Measurements from ENCODE around the gene ARL14EP. TPM values are rescaled to one million over a fixed set of nuclear protein-coding genes. Genes with fewer than 3 reads are reported as not detected.

Gene ARL14EP
- total RNA-seq, 2 donors from 2014 or later: 22.2 to 25.3 TPM

DNA sequence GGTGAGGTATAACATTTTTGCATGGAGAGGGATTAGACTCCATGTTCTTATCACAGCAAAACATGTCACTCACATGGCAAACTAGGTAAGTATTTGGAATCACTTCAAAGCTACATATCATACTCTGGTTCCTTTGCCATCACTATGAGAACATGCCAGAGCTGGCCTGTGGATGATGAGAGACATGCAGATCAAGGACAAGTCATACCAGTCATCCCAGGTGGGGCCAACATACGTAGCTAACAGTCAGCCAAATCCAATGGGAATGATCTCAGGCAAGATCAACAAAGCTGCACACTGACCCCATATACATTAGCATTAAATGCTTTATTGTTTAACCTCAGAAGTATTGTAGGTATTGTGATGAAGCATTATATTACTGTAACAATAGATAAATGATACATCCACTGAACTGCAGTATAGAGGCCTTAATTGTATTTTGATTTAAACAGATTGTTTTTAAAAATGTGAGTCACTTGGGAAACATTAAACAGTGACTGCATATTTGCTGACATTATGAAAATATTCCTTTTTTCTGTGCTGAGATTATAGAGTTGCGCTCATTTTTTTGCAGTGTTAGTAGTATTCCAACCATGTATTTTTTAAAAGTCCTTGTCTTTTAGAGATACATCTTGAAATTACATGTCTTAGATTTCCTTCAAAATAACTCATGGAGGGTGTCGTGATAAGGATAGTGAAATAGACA lies 37.3 kb upstream of the ARL14EP start:
- WGBS, 2 experiments (ENCODE audit: insufficient coverage in 1 of 2, insufficient read length in 1 of 2): 90% methylated on average over 2 of the region's 3 CpGs; no CpG with 5 or more reads in 1 of the 2 experiments
- DNase-seq: no peak
- Histone ChIP-seq H3K4me3 (ENCODE audit: low read length) (no peak overlapping the region), H3K4me1 (ENCODE audit: control insufficient read depth, insufficient read depth, low read length) (no peaks in the 10 kb centered on the region), H3K9ac (ENCODE audit: extremely low read depth, low read length, poor library complexity, severe bottlenecking) (no peak overlapping the region), H3K9me3 (ENCODE audit: control insufficient read depth, low read length) (no peaks in the 10 kb centered on the region), H3K27ac (ENCODE audit: low read depth, low read length) (no peak overlapping the region), H3K36me3 (ENCODE audit: control insufficient read depth, insufficient read depth, low read length) (no peaks in the 10 kb centered on the region), H3K27me3 (ENCODE audit: control insufficient read depth, insufficient read depth, low read length, poor library complexity, severe bottlenecking) (peaks cover 10% of the 10 kb centered on the region)
- Mint-ChIP-seq H3K27me3 (ENCODE audit: insufficient read depth) (peaks cover 8% of the 10 kb centered on the region), H3K9me3 (no peaks in the 10 kb centered on the region), H3K4me3 (no peak overlapping the region), H3K4me1 (no peaks in the 10 kb centered on the region), H3K27ac (no peak overlapping the region), H3K36me3 (ENCODE audit: low read depth) (no peaks in the 10 kb centered on the region)
- TF ChIP-seq, protein P1, sequence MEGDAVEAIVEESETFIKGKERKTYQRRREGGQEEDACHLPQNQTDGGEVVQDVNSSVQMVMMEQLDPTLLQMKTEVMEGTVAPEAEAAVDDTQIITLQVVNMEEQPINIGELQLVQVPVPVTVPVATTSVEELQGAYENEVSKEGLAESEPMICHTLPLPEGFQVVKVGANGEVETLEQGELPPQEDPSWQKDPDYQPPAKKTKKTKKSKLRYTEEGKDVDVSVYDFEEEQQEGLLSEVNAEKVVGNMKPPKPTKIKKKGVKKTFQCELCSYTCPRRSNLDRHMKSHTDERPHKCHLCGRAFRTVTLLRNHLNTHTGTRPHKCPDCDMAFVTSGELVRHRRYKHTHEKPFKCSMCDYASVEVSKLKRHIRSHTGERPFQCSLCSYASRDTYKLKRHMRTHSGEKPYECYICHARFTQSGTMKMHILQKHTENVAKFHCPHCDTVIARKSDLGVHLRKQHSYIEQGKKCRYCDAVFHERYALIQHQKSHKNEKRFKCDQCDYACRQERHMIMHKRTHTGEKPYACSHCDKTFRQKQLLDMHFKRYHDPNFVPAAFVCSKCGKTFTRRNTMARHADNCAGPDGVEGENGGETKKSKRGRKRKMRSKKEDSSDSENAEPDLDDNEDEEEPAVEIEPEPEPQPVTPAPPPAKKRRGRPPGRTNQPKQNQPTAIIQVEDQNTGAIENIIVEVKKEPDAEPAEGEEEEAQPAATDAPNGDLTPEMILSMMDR (conservative IDR thresholded peaks at IDR 0.05): no peak

DNA sequence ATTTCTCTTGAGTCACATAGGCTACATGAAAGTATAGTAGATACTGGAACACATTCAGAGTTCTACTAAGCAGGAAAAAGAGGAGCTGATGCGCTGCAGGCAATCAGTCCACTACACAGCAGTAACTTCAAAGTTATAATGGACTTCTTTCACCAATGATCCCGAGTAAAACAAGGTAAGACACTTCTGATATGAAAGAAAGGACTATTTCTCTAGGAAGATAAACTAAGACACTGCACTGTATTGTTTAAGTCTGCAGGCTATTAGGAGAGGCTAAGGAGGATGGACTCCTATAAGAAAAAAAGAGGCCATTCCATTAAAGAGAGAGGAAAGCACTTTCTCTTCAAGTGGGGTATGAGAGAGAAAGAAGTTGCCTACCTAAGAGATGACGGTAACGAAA lies 31.6 kb upstream of the ARL14EP start:
- no peaks in the 10 kb centered on the region for H3K36me3 ChIP-seq (ENCODE audit: control insufficient read depth, insufficient read depth, low read length)
- no peak for DNase-seq
- no peak overlapping the region for H3K4me3 ChIP-seq (ENCODE audit: low read length)
- no peaks in the 10 kb centered on the region for H3K4me1 Mint-ChIP-seq
- H3K9me3 ChIP-seq (ENCODE audit: control insufficient read depth, low read length): no peaks in the 10 kb centered on the region
- TF ChIP-seq, protein P1 (conservative IDR thresholded peaks at IDR 0.05): no peak
- no peak overlapping the region for H3K27ac ChIP-seq (ENCODE audit: low read depth, low read length)
- 68 to 72% methylated on average over 4 of the region's 4 CpGs for WGBS, 2 experiments (ENCODE audit: insufficient coverage in 1 of 2, insufficient read length in 1 of 2)
- H3K27me3 Mint-ChIP-seq (ENCODE audit: insufficient read depth): peaks cover 4% of the 10 kb centered on the region
- no peak overlapping the region for H3K27ac Mint-ChIP-seq
- peaks cover 16% of the 10 kb centered on the region for H3K27me3 ChIP-seq (ENCODE audit: control insufficient read depth, insufficient read depth, low read length, poor library complexity, severe bottlenecking)
- H3K9ac ChIP-seq (ENCODE audit: extremely low read depth, low read length, poor library complexity, severe bottlenecking): no peak overlapping the region
- no peaks in the 10 kb centered on the region for H3K36me3 Mint-ChIP-seq (ENCODE audit: low read depth)
- no peaks in the 10 kb centered on the region for H3K9me3 Mint-ChIP-seq
- H3K4me1 ChIP-seq (ENCODE audit: control insufficient read depth, insufficient read depth, low read length): no peaks in the 10 kb centered on the region
- no peak overlapping the region for H3K4me3 Mint-ChIP-seq

DNA sequence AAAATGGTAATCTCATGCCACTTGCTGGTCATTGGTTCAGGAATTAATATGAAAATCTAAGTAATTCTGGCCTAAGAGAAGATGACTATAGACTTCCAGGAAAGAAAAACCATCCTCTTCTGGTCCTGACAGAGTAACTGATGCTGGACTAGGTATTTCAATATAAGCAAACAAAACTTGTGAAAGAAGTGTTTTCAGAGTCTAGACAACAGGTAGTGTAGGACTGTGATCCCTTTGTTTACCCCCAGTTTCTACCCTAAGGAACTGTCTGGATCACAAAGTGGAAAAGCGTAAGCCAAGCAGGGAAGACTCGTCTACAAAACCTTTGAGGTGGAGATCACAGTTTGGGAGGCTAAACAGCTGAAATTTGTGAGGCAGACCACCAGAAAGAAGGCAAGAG lies 30.4 kb upstream of the ARL14EP start:
- Mint-ChIP-seq H3K4me3 (no peak overlapping the region), H3K27ac (no peak overlapping the region), H3K9me3 (no peaks in the 10 kb centered on the region), H3K4me1 (no peaks in the 10 kb centered on the region), H3K36me3 (ENCODE audit: low read depth) (no peaks in the 10 kb centered on the region), H3K27me3 (ENCODE audit: insufficient read depth) (peaks cover 4% of the 10 kb centered on the region)
- Histone ChIP-seq H3K9ac (ENCODE audit: extremely low read depth, low read length, poor library complexity, severe bottlenecking) (no peak overlapping the region), H3K4me3 (ENCODE audit: low read length) (no peak overlapping the region), H3K27me3 (ENCODE audit: control insufficient read depth, insufficient read depth, low read length, poor library complexity, severe bottlenecking) (peaks cover 17% of the 10 kb centered on the region), H3K9me3 (ENCODE audit: control insufficient read depth, low read length) (no peaks in the 10 kb centered on the region), H3K27ac (ENCODE audit: low read depth, low read length) (no peak overlapping the region), H3K4me1 (ENCODE audit: control insufficient read depth, insufficient read depth, low read length) (no peaks in the 10 kb centered on the region), H3K36me3 (ENCODE audit: control insufficient read depth, insufficient read depth, low read length) (no peaks in the 10 kb centered on the region)
- TF ChIP-seq, protein P1 (conservative IDR thresholded peaks at IDR 0.05): no peak
- WGBS, 2 experiments (ENCODE audit: insufficient coverage in 1 of 2, insufficient read length in 1 of 2): 92 to 100% methylated on average over 1 to 2 of the region's 2 CpGs
- no peak for DNase-seq
